Stimulated activated CD4-positive, alpha-beta T cell treated with anti-CD3 and anti-CD28 coated beads, Interleukin-4, amount 100 ng/mL, for 24 hours (primary cell): ENCODE measurements around the gene KIAA0513.
"Not testable (repeated sequence)": the region's sequence is repeated elsewhere in the genome, so short reads cannot be mapped to it uniquely, and the experiment has no call there.

Experiments used
- DNase-seq: peaks from one replicate; pipeline ENCODE4 v3.0.0-alpha.2; 2020

Gene KIAA0513

GRCh38 chr16:85031451-85031850 is 3.9 kb downstream of the KIAA0513 start:
- DNase-seq: no peak

- not testable (repeated sequence) for DNase-seq
Observed at GRCh38 chr16:85032187-85032586, 4.6 kb downstream of the KIAA0513 start.

GRCh38 chr16:85033171-85033570 is 5.6 kb downstream of the KIAA0513 start:
- no peak for DNase-seq

GRCh38 chr16:85034591-85035433 is 7.2 kb downstream of the KIAA0513 start:
- DNase-seq: no peak

GRCh38 chr16:85036236-85037049 is 8.8 kb downstream of the KIAA0513 start:
- DNase-seq: no peak

- no peak for DNase-seq
Observed at GRCh38 chr16:85037050-85037410, 9.4 kb downstream of the KIAA0513 start.

- no peak for DNase-seq
Observed at GRCh38 chr16:85037721-85038120, 10.1 kb downstream of the KIAA0513 start.

GRCh38 chr16:85040685-85041084 is 13.1 kb downstream of the KIAA0513 start:
- no peak for DNase-seq

GRCh38 chr16:85041219-85042166 is 13.9 kb downstream of the KIAA0513 start:
- no peak for DNase-seq

GRCh38 chr16:85042167-85042526 is 14.6 kb downstream of the KIAA0513 start:
- DNase-seq: no peak

GRCh38 chr16:85042606-85043005 is 15.0 kb downstream of the KIAA0513 start:
- no peak for DNase-seq

- DNase-seq: no peak
Observed at GRCh38 chr16:85045077-85045476, 17.5 kb downstream of the KIAA0513 start.

- DNase-seq: no peak
Observed at GRCh38 chr16:85045641-85046471, 18.3 kb downstream of the KIAA0513 start.

- DNase-seq: no peak
Observed at GRCh38 chr16:85046472-85046916, 18.9 kb downstream of the KIAA0513 start.

GRCh38 chr16:85046931-85047866 is 19.6 kb downstream of the KIAA0513 start:
- DNase-seq: no peak

GRCh38 chr16:85047867-85048455 is 20.4 kb downstream of the KIAA0513 start:
- DNase-seq: no peak

- no peak for DNase-seq
Observed at GRCh38 chr16:85048921-85049562, 21.4 kb downstream of the KIAA0513 start.

- no peak for DNase-seq
Observed at GRCh38 chr16:85049706-85050305, 22.2 kb downstream of the KIAA0513 start.

- DNase-seq: no peak
Observed at GRCh38 chr16:85051067-85051581, 23.5 kb downstream of the KIAA0513 start.
